HL-60 (cell line): ENCODE data around the gene SDC1.

Experiments used
- DNase-seq, 2 experiments: peaks; one replicate each; pipeline ENCODE4 v3.0.0-alpha.2; 2010 to 2020; ENCODE audit warnings: low read depth in 1 of 2, low spot score in 1 of 2
- H3K27ac ChIP-seq: fragments of 250-450 bp; sonication (Bioruptor Pico); replicated peaks from 2 replicates; pipeline ENCODE4 v1.5.1; 2020; ENCODE audit warnings: mild to moderate bottlenecking, moderate library complexity
- H3K27me3 ChIP-seq: fragments of 250-450 bp; sonication (Bioruptor Pico); 2 replicates; pipeline ENCODE4 v1.5.1; 2021; ENCODE audit warnings: mild to moderate bottlenecking, moderate library complexity; ENCODE audit not compliant: insufficient read depth, poor library complexity, severe bottlenecking
- H3K4me3 ChIP-seq: replicated peaks from 2 replicates; pipeline ENCODE4 v1.5.1; 2011; ENCODE audit warnings: mild to moderate bottlenecking, control low read depth, low read length; ENCODE audit not compliant: insufficient read depth
- CTCF ChIP-seq: IDR thresholded peaks from one replicate; pipeline ENCODE4 v1.5.1; 2011; ENCODE audit warnings: low read length, control low read depth, inconsistent platforms; ENCODE audit not compliant: insufficient read depth
- GABPA ChIP-seq: IDR thresholded peaks from 2 replicates; pipeline ENCODE4 v1.6.1; 2012; ENCODE audit warnings: low read depth
- POLR2AphosphoS5 ChIP-seq: IDR thresholded peaks from 2 replicates; pipeline ENCODE4 v1.6.1; 2012; ENCODE audit warnings: low read depth
- REST ChIP-seq: IDR thresholded peaks from 2 replicates; pipeline ENCODE4 v1.6.1; 2012; ENCODE audit warnings: low read depth; ENCODE audit not compliant: insufficient replicate concordance
- SPI1 ChIP-seq: IDR thresholded peaks from 2 replicates; pipeline ENCODE4 v1.6.1; 2012; ENCODE audit warnings: low read depth, mild to moderate bottlenecking, borderline replicate concordance

SDC1 gene

DNA sequence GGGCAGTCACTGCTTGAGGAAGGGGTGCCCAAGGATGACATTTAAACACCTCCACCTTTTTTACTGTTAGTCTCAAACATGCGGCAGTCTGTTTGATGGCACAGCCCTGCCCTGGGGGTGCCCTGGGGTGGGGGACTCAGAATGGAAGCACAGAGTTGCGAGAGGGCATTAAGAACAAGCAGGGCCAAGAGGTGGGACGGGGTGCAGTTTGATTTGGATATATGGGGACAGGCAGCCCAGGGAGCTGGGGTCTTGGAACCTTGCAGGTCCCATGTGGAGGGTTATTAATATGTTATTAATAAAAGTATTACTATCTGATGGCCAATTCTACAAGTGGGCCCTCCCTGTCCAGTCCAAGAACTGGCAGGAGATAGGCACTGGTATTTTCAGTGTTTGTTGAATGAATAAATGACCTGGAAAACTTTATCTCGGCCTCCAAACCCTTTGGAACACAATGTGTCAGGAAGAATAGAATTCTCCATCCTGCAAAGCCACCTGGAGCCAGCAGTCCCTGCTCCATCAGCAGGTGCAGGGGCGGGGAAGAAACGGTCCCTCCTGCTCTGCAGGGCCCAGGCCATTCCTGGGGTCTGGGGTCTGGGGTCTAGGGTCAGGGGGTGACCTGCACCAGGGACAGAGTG lies 25.2 kb downstream of the SDC1 start:
- H3K27me3 ChIP-seq = no peaks in the 10 kb centered on the region
- TF ChIP-seq SPI1 (no peak), CTCF (no peak), REST (no peak), GABPA (no peak), POLR2AphosphoS5 (no peak)
- no peak for DNase-seq
- no peak overlapping the region for H3K4me3 ChIP-seq
- no peak overlapping the region for H3K27ac ChIP-seq

DNA sequence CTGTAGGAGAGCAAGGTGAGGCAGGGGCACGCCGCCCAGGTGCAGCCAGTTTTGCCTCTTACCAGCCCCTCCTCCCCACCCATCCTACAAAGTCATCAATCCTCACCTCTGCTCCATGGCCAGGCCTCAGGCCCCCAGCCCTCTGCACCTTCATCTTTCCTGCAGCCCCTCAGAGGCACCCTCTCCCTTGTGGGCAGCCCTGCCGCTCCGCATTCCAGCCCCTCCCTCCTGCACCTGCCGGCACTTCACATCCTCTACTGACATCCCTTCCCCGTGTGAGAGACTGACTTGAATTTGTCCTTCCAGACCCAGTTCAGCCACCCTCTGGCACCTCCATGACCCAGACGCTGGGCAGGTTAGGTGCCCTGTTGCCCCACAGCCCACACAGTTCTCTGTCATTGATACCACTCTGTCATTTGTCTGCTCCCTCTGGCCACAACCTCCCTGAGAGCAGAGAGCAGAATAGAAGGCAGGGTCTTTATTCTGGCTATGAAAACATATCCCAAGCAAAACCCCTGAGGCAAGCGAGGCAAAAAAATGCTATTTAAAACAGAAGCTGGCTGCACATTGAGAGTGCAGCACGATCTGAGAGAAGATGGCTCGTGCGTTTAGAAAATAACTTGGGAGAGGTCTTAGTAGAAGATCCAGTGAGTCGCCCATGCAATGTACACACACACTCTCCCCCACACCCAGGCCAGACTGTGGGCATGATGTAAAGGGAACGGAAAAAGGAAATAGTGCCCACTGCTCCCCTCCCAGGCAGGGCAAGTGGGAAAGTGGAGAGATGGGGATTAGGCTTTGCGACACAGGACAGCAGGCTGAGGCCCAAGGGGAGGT lies 25.9 kb downstream of the SDC1 start:
- no peak for DNase-seq
- Histone ChIP-seq H3K27ac (no peak overlapping the region), H3K4me3 (no peak overlapping the region), H3K27me3 (no peaks in the 10 kb centered on the region)
- TF ChIP-seq SPI1 = no peak
- TF ChIP-seq REST = no peak
- TF ChIP-seq CTCF = no peak
- no peak for TF ChIP-seq POLR2AphosphoS5
- TF ChIP-seq GABPA = no peak

DNA sequence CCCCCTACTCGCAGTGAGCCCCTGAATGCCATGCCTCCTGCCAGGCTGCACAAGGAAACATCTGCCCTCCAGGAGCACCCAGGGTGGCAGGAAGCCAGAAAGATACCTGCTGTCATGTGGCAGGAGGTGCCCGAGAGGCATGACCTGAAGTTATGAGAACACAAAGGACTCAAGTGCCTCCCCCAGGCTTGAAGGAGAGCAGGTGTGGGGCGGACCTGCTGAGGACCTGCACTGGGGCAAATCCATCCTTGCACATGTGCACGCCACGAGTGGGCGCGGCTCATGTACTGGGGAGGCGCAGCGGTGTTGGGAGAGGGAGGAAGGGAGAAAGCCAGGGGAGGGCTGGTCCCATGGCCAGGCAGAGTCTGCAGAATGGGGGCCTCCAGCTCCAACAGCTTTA lies 26.9 kb downstream of the SDC1 start:
- no peak overlapping the region for H3K27ac ChIP-seq
- DNase-seq = no peak

More for the DNA sequence above, 26.9 kb downstream of the SDC1 start:
- no peaks in the 10 kb centered on the region for H3K27me3 ChIP-seq
- TF ChIP-seq CTCF = no peak
- no peak for TF ChIP-seq SPI1
- TF ChIP-seq REST = no peak
- no peak for TF ChIP-seq GABPA
- no peak for TF ChIP-seq POLR2AphosphoS5
- H3K4me3 ChIP-seq = no peak overlapping the region
